Right lobe of liver (tissue), 4 donors: ENCODE data around the gene MAP7D2.

Experiments used
- CTCF ChIP-seq, 4 donors: fragments of 200-600 bp in 3 of 4; fragments of 450-650 bp in 1 of 4; IDR thresholded peaks; one replicate each; pipeline versions ENCODE4 v1.5.1 to v1.8.0; 2016 to 2022; ENCODE audit warnings: antibody characterized with exemption in 4 of 4, mild to moderate bottlenecking in 2 of 4
- POLR2A ChIP-seq: fragments of 450-650 bp; IDR thresholded peaks from one replicate; pipeline ENCODE4 v1.6.1; 2017; ENCODE audit warnings: antibody characterized with exemption, mild to moderate bottlenecking
- donor health status: DM: no; HTN: no; CAD: no.
- donor health status: DM: no; HTN: no; CAD: no.
- donor health status: DM: no; HTN: yes; CAD: no.

GRCh38 chrX:20016616-20016945 lies 100.1 kb downstream of the MAP7D2 start:
- TF ChIP-seq CTCF (IDR thresholded peaks at IDR 0.05) (no peak), POLR2A (no peak)
